ENCODE data around the gene MIEF1. TPM values are rescaled to one million over a fixed set of nuclear protein-coding genes. Genes with fewer than 3 reads are reported as not detected.
"Not testable (repeated sequence)": the region's sequence is repeated elsewhere in the genome, so short reads cannot be mapped to it uniquely, and the experiment has no call there.

Gene MIEF1
- total RNA-seq, 1 experiment from 2014 or later = 19.8 TPM

DNA sequence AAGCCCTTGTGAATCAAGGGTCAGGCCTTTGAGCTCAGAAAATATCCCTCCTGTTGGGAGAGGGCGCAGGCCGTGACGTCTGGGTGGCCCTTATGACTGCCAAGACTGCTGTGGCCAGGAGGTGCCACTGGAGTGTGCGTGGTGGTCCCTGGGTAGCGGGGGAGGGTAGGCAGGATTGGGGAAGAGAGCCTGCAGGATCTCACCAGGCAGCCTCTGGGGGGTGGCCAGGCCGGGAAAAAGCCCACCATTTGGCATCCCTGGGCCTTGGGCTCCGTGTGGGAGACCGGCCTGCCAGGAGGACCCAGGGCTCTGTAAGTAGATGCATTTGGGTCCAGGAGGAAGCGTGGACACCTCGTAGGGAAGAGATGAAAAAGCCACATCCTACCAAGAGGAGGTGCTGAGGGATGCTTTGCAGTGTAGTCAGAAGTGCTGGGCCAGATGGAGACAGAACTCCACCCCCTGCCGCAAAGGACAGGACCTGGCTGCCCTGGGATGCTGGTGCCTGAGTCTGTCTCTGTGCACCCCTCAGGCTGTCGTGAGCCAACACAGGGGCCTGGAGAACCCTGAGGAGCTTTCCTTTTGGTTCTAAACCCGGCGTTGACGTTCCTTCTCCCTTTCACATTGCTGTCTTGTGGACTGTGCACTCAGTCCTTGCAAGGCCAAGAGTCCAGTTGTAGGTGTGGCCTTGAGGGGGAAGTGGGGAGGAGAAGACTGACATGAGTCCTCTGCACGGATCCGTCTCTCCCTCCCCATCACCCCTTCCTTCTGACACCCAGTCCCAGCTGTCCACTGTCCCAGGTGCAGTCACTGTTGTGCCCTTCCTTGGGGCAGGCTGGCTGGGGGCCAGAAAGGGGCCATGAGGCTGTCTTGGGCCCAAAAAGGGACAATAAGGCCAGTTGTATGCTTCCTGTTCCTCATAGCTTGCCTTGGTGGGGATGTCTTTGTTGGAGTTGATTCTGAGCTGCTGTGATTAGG, 12.7 kb upstream of the MIEF1 start:
- DNase-seq (ENCODE audit: low spot score) = no peak

DNA sequence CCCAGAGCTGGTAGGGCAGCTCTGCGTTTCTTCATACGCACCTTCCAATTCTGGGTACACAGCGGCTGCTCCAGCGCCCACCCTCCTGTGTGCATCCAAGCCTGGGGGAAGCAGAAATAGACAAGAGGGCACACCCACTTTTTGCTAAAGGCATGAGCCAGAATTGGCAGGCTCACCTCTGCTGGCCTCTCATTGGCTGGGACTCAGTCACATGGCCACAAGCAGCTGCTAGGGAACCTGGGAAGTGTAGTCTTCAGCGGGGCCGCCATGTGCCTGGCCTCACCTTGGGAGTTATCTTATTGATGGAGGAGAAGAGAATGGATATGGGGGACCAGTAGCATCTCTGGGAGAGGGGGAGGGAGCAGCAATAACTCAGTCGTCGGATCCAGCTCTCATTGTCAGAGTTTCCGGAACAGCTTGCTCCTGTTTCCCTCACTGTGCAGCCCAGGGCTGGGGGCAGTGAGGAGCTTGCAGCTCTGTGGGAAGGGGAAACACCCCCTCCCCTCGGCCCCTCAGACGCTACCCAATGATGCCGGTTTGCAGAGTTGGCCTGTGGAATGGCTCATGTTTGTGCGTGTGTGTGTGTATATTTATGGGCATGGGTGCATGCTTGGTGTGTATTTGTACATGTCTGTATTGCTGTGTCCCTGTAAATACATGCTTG, 11.8 kb upstream of the MIEF1 start:
- DNase-seq (ENCODE audit: low spot score) = peak; percentile 67

DNA sequence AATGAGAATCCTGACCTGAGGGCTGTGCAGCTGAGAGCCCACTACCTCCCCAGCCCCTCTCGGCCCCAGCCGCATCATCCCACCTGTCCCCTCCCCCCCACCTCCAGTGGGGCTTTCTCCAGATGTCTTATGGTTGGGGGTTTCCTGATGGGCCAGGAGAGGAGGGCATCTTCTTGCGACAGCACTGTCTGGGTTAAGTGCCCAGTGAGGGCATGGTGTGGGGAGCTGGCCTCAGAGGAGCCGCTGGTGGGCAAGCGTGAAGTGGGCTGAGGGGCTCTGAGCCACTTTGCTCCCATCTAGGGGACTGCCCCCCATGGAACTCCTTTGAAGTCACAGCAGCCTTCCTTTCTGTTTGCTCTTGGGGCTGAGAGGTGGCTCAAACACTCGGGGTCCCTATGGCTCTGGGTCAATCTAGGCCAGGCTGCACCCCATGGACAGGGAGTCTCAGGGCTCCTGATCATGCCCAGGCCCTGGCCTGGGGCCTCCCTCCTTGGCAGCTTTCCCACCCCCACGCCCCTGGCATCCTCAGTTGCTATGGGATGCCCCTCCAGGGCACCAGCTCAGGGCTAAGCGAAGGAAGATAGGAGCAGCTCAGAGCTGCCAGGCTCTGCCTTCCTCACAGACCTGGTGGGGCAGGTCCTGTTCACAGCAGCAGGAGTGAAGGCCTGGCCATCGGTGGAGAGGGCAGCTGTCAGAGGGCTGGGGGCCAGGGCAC, 11.0 kb upstream of the MIEF1 start:
- no peak for DNase-seq (ENCODE audit: low spot score)

DNA sequence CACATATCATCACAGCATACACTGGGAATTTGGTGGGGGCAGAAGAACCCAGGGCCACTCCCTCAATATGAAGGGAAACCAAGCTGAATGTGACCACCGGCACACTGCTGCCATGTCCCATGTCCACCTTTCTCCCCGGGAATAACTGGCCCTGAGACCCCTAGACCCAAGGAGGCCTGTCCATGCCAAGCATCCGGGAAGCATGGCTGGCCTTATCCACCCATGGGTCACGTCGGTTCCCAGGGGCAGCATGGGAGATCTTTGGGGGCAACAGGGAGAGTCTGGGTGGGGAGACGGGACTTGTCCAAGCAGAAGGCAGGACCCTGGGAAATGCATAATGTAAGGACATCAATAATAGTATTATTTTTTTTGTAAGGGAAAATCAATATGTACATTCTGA, 10.4 kb upstream of the MIEF1 start:
- no peak for DNase-seq (ENCODE audit: low spot score)

DNA sequence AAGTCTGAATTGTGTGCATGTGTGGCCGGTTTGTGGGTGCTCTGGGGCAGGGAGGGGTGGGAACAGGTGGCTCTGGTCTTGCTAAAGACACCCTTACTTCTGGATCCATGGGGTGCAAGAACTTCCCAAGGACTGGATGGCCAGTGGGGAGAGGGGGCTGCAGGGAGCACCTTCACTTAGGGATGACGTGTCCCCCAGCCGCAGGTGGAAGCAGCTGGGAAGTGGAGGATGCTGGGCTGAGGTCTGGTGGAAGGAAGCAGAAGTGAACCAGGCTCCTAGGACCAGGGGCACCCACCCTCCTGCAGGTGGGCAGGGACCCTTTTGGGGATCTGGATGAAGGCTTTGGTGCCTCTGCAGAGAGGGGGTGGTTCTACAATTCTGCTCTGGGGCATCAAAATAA, 9.9 kb upstream of the MIEF1 start:
- DNase-seq (ENCODE audit: low spot score) = no peak

DNA sequence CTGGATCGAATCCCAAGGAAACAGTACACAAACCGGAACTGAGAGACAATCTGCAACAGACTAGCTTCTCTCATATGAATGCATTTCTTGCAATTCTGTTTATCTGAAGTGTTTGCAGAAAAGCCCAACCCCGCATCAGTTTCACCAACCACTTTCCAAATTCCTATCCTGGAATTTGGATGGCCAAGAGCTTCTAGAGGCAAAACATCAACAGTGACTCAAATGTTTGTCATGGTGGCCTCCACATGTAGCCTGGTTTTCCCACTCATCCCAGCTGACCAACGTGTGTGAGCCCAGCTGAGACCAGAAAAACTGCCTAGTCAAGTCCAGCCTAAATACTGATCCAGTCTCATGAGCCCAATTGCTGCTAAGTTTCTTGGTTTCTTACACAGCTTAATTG, 8.3 kb upstream of the MIEF1 start:
- DNase-seq (ENCODE audit: low spot score) = peak; percentile 35

DNA sequence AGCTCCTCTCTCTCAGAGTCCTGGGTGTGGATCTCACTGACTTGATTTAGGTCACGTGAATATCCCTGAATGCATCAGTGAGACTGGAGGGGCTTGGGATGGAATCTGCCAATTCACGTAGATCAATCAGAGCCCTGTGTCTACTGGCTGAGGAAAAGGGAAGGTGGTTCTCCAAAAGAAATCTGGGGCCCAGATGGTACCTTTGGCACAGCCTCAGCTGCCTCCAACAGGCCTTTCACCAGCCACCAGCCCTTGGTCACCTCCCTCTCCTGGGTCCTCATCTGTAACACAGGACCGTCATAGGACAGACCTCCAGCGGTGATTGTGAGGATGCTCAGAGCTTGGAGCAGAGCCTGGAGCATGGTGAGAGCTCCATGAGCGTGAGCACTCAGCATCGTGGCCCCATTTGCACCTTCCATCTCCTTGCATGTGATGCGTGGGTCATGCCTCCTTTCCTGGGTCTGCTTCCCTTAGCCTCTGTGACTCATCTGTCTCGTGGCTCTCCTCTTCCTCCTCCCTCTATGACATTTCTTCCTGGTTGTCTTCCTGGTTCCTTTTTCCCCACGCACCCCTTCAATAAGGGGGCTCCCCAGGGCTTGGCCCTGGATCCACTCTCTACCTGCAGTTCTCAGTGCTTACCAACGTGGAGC, 7.5 kb upstream of the MIEF1 start:
- DNase-seq (ENCODE audit: low spot score) = no peak

DNA sequence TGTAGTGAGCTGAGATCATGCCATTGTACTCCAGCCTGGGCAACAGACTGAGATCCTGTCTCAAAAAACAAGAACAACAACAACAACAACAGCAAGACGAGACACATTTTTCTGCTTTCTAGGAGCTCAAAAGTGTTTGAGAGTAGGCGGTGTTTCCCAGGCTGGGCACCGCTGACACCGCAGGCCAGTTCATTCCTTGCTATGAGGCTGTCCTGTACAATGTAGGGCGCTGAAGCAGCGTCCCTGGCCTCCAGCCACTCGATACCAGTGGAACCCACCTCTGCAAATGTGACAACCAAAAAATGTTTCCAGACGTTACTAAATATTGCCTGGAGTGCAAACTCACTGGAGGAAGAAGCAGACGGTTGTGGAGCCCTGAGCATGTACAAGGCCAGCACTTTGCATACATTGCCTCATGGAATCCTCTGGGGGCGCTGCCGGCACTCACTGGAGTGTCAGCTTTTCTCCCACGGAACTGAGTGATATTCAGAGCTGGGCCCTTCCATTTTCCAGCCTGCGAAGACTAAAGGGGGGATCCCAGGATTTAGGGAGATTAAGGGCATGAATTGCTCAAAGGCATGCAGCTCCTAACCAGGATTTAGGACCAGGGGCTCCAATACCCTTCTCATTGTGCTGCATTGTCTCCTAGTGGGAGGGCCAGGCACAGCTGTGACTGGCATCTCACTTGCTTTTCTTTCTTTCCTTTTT, 5.8 kb upstream of the MIEF1 start:
- peak; percentile 57 for DNase-seq (ENCODE audit: low spot score)

DNA sequence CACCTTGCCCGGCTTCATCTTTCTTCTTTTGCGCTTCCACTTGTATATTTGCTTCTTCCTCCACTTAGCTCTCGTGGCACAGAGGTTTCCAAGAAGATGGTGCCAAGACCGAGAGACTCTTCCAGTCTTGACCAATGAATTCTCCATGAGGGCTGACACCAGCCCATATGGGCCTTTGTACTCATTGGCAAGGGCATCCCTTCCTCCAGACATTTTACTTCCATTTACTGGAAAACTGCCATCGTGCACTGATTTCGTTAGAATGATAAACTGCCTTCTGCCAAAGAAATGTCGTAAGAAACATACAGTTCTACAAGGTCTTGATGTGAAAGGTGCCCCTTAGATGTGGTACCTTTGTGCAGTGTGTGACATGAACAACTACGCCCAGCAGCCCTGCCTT, 4.7 kb upstream of the MIEF1 start:
- no peak for DNase-seq (ENCODE audit: low spot score)

DNA sequence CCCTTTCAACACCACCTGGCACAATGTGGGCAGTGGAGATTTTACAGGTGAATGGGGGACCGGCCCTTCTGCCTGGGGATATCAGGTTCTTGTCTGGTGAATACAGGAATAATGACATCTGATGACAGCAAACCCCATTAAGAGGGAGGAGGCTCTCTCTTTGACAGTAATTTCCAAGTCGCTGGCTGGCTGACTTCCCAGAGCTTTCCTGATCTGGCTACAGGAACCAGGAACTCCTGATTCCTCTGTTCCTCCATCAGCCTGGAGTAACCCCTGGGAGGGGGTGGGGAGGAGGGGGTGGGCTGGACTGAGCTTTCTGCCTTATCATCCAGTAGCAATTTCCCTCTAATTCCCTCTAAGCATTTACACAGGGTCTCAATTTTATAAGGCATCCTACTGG, 3.7 kb upstream of the MIEF1 start:
- no peak for DNase-seq (ENCODE audit: low spot score)

DNA sequence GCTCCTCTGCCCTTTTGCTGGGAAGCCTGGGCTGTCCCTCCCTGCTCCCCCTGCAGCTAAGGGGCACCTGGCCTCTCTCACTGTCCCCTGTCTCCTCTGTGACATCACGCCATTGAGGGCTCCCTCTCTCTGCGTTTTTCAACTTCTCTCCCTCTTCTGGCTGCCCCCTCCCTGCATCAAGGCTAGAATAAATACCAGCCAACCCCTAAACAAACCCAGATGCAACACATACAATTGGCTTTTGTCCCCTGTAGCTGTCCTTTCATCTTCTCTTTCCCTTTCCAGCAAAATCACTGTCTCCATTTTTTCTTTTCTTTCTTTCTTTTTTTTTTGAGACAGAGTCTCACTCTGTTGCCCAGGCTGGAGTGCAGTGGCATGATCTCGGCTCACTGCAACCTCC, 3.3 kb upstream of the MIEF1 start:
- DNase-seq (ENCODE audit: low spot score) = no peak

DNA sequence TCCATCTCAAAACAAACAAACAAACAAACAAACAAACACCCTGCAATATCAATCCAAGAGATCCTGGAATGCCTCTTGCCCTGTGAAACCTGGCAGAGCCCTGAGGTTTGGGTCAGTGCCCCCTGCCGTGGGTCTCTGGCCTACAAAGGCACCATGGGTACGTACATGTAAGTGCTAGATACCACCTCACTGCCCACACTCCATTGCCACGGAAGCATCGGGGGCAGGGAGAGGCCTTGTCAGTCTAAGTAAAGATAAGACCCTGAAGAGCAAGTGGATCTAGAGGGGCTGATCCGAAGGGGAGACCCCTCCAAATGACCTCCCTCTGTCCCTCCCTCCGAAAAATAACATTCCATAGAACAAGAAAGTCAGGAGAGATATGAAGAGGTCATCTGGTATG, 2.0 kb upstream of the MIEF1 start:
- no peak for DNase-seq (ENCODE audit: low spot score)

DNA sequence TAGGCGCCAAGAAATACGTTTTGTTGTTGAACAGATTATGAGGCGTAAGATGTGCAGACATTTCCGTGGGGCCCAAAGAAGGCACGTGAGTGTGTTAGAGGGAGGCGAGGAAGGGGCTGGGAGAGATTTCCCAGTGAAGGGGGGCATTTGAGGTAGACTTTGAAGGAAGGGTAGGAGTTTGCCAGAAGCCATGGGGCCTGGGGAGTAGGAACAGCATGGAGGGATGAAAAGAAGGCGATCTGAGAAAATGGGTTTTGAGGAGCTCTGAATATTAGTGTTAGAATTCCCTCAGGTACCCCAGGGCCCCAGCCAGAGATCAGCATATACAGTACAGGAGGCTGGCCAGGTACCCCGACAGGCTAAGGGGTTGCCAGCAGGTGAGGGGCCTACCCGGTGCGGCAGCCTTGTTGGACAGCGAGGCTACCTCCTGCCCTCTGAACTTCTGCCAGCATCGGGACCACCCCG, 414 bp upstream of the MIEF1 start:
- no peak for DNase-seq (ENCODE audit: low spot score)

DNA sequence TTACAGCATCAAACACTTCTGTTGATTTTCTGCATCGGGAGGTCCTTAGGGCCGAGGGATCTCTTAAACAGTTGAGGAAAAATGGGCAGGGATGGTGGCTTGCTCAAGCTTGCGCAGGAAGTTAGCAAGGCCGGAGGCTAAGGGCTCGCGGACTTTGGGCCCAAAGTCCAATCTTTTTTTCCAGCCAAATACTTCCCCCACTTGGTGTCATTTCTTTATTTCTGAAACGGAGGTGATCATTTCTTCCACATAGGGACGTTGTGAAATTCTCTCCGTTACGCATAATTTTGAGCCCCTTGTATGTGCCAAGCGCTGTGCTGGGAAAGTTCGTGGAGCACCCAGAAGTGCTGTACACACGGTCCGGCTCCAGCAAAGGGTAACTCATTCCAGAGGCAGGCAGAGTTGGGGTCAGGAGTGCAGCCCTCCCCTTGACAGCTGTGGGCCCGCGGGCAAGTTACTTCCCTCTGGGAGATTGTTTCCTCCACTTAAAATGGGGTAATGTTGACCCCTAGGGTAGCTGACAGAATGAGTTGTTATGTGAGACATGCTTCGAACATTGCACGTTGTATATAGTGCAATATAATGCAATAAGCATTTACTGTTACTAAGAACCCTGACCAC, 809 bp downstream of the MIEF1 start:
- no peak for DNase-seq (ENCODE audit: low spot score)

DNA sequence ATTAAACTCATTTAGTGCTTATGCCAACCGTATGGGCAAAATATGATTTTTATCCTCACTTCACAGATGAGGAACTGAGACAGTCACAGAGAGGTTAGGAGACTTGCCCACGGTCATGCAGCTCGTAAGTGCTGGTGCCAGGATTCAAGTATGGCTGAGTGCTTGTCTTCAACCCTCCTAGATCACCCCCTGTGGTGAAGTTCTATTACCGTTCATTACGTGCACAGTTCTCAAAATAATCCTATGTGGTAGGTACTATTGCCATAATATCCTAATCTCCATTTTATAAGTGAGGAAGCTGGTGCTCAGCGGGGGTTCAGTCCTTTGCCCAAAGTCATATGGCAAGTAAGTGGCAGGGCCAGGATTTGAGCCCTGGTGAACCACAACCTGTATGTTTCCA, 1.5 kb downstream of the MIEF1 start:
- DNase-seq (ENCODE audit: low spot score) = no peak

DNA sequence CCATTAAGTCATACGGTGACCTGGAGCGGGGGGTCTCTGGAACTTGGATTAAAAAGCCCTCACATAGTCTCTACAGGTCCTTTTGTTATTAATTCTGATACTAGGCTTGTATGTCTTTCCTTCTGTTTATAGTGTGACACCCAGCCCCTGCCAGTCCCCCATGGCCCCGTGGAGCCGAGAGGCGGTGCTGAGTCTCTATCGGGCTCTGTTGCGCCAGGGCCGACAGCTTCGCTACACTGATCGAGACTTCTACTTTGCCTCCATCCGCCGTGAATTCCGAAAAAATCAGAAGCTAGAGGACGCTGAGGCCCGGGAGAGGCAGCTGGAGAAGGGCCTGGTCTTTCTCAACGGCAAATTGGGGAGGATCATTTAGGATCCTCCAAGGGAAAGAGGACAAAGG, 2.0 kb downstream of the MIEF1 start:
- no peak for DNase-seq (ENCODE audit: low spot score)

DNA sequence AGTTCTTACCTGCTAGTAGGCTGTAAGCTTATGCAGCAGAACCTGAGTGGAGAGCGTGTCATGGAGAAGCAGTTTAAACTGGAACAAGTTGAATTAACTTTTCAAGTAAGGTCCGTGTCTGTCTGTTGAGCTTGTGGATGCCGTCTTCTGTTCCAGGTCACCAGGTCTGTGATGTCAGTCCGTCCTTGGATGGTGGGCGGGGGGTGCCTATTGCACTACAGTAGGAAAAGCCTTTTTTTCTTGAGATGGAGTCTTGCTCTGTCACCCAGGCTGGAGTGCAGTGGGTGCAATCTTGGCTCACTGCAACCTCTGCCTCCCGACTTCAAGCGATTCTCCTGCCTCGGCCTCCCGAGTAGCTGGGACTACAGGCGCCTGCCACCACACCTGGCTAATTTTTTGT, 4.9 kb downstream of the MIEF1 start:
- DNase-seq (ENCODE audit: low spot score) = not testable (repeated sequence)

DNA sequence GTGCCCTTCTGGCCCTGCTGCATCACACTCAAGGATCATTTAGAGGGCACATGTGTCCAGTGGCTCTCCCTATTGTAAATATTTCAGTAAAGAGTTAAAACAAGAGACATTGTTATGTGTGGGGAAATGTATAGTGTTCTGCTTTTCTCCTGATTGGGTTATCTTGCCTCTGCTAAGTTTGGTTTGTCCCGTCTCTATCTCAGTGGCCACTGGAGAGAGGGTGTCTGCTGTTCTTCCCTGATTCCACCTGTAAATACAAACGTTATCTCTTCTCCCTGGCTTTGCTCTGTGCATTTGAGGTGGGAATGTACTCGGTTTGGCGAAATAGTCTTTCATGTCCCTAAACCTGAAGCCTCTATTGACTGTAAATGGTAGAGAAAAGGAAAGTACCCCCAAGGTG, 6.3 kb downstream of the MIEF1 start:
- DNase-seq (ENCODE audit: low spot score) = no peak

DNA sequence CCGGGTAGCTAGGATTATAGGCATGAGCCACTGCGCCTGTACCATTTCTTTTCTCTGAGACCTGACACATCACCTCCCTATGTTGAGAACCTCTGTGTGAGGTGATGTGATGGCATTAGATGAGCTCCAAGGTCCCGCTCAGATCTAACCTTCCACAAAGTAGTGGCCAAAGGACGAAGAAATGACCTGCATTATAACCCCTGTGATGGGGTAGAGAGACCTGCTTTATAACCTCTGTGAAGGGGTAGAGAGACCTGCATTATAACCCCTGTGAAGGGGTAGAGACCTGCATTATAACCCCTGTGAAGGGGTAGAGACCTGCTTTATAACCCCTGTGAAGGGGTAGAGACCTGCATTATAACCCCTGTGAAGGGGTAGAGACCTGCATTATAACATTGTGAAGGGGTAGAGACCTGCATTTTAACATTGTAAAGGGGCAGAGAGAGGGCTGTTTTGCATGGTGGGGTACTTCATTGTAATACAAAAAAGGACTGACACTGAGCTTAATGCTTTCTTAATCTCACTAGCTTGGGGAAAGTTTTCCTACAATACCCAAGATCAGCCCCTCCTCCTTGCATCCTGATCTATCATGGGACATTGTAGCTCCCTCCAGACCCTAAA, 8.5 kb downstream of the MIEF1 start:
- DNase-seq (ENCODE audit: low spot score) = no peak

DNA sequence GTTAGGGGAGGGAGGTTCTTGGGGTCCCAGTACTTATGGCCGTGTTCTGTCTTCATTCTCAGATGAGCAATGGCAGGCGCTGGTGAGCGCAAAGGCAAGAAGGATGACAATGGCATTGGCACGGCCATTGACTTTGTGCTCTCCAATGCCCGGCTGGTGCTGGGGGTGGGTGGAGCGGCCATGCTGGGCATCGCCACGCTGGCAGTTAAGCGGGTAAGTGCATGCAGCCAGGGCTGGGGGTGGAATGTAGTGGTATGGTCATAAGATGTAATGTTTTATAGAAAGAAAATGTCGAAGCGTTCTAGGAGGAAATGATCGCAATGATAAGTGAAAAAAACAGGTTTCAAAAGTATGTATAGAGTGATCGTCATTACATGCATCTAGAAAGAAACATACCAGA, 9.1 kb downstream of the MIEF1 start:
- DNase-seq (ENCODE audit: low spot score) = no peak

Data from H4 (cell line).